ENCODE data around the gene SOAT1.

DNA sequence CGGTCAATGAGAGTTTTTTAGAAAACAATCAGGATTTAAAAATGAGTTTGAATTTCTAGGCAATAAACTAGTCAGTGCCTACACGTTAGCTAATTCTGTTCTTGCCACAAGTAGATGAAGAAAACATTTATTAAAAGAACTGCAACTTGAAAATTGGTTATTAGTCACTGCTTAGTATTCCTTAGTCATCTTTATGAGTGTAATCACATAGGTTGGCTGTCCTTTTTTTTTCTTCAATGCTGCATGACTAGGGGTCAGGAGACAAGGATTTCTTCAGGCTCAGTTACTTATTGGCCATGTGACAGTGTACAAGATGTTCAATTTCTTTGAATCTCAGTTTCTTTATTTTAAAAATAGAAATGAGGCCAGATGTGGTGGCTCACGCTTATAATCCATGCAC lies 17.1 kb downstream of the SOAT1 start:
- TF ChIP-seq, protein P1, sequence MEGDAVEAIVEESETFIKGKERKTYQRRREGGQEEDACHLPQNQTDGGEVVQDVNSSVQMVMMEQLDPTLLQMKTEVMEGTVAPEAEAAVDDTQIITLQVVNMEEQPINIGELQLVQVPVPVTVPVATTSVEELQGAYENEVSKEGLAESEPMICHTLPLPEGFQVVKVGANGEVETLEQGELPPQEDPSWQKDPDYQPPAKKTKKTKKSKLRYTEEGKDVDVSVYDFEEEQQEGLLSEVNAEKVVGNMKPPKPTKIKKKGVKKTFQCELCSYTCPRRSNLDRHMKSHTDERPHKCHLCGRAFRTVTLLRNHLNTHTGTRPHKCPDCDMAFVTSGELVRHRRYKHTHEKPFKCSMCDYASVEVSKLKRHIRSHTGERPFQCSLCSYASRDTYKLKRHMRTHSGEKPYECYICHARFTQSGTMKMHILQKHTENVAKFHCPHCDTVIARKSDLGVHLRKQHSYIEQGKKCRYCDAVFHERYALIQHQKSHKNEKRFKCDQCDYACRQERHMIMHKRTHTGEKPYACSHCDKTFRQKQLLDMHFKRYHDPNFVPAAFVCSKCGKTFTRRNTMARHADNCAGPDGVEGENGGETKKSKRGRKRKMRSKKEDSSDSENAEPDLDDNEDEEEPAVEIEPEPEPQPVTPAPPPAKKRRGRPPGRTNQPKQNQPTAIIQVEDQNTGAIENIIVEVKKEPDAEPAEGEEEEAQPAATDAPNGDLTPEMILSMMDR (IDR thresholded peaks at IDR 0.05): no peak
- TF ChIP-seq POLR2A (IDR thresholded peaks at IDR 0.05): no peak
